Amniotic epithelial cell (primary cell): Measurements from ENCODE around the gene FRAT2.
A peak's percentile ranks its signal among the peaks of the same experiment; 100 is the strongest.

Experiments
- DNase-seq: peaks from one replicate; pipeline ENCODE4 v3.0.0-alpha.2; 2010; ENCODE audit warnings: low read depth

The FRAT2 gene

DNA sequence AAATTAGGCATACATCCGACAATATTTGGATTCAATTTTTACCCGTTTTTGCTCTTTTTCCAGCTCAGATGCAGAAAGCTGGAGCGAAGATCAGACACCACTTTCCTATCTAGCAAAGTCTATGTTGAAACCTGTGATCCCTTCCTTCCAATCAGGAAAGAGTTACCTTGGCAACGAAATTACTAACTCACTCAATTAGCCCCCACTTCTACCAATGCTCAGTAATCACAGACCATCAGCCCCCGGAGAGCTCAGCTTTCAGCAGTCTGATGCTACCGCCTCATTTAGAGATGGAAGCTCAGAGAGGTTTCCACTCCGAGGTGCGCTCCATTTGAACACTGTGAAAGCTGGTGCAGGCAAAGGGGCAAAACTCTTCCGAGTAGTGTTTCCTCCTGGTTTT is 8.8 kb downstream of the FRAT2 start:
- no peak for DNase-seq

DNA sequence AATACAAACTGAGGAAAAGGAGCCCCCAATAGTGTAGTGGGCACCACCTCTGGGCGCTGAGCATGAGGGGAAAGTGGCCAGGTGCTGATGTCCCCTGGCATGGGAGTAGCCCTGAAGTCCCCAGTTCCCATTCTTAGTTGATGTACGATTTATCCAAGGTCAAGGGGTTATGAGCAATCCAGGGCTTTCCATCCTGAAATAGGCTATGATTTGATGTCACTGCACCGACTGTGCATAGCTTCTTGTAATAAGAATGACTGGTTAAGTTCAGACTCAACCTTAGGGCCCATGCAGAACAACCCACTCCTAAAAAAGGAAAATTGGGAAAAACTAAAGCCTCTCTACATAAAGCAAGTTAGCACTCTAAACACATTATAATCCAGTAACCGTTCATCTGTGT is 11.0 kb downstream of the FRAT2 start:
- DNase-seq: no peak

DNA sequence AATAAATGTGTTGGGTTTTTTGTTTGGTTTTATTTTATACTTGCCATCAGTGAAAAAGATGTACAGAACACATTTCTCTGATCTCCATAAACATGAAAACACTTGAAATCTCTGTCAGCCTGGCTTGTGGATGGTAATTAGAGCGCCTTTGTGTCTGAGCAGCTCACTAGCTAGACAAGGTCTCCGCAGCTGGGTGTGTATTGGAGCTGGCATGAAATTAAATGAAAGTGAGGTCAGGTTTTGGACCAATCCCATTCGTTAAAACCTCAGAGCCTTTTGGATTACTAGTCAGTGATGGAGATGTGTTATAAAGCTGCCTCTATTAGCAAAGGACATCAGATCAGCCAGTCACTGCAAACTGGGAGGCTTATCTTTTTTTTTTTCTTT is 12.7 kb downstream of the FRAT2 start:
- no peak for DNase-seq

DNA sequence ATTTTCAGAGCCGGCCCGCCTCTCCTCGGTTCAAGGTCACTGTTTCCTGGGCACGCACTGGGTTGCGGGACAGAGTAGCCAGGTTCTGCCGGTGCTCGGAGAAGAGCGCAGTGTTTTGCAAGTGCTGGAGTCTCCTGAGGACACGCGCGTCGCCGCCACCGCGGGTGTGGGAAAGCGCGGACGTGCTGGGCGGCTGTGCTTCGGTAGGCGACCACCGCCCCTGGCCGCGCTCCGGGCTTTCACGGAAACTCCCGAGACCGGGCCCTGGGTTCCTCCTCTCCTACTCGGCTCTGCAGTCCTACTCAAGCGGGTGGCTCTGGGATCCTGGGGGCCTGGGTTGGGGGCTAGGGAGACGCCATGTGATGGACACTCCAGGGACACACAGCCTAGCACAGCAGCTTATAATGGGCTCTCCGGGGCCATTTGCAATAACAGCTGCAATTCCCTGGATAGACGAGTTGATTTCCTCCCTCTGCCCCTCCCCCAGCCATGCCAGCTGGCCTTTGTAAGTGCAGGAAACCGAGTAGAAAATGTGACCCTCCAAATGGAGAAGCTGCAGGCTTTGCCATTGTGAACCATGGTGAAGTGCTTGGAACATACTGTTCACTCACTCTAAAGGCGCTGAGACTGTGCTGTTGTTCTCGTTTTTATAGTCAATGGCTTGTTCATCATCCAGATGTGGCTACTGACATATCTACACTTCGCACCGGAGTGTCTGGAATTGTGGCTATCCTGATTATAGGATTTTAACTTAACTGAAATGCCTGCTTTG is 13.3 kb downstream of the FRAT2 start:
- DNase-seq: no peak

DNA sequence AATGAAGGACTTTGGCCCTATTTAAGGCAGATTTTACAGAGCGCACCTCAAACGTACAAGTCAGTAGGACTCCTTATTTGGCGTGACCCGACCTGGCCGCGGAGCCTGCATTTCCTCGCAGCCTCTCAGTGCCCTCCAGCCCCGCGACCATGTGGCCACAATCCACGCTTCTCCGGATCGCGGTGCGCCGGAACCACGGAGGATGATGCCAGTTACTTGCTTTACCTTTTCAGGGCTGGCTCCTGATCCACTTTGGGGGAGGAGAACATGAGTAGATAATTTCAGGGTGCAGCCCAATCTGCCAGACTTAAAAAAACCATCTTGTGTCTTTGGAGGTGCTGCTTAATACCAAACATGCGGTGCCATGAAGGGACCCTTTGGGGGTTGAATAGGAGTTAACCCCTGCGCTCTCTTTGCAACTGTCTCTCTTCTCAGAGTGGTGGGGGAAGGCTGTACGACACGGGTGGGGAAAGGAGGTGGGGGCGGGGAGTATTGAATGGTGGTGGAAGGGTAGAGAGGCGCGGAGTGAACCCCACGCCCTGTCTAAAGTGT is 14.0 kb downstream of the FRAT2 start:
- DNase-seq: no peak

DNA sequence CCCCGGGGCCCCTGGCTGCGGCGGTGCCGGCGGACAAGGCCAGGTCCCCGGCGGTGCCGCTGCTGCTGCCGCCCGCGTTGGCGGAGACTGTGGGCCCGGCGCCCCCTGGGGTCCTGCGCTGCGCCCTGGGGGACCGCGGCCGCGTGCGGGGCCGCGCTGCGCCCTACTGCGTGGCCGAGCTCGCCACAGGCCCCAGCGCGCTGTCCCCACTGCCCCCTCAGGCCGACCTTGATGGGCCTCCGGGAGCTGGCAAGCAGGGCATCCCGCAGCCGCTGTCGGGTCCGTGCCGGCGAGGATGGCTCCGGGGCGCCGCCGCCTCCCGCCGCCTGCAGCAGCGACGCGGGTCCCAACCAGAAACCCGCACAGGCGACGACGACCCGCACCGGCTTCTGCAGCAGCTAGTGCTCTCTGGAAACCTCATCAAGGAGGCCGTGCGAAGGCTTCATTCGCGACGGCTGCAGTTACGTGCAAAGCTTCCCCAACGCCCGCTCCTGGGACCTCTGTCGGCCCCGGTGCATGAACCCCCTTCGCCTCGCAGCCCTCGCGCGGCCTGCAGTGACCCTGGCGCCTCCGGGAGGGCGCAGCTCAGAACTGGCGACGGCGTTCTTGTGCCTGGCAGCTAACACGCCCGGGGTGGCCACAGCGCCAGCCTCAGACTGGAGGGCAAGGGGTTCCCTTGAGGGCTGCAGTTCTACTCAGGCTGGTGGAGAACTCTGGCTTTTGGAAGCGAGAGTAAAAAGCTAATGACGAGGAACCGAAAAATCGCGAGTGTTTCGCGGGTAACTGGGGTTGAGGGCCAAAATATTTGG is 14.7 kb downstream of the FRAT2 start:
- no peak for DNase-seq

DNA sequence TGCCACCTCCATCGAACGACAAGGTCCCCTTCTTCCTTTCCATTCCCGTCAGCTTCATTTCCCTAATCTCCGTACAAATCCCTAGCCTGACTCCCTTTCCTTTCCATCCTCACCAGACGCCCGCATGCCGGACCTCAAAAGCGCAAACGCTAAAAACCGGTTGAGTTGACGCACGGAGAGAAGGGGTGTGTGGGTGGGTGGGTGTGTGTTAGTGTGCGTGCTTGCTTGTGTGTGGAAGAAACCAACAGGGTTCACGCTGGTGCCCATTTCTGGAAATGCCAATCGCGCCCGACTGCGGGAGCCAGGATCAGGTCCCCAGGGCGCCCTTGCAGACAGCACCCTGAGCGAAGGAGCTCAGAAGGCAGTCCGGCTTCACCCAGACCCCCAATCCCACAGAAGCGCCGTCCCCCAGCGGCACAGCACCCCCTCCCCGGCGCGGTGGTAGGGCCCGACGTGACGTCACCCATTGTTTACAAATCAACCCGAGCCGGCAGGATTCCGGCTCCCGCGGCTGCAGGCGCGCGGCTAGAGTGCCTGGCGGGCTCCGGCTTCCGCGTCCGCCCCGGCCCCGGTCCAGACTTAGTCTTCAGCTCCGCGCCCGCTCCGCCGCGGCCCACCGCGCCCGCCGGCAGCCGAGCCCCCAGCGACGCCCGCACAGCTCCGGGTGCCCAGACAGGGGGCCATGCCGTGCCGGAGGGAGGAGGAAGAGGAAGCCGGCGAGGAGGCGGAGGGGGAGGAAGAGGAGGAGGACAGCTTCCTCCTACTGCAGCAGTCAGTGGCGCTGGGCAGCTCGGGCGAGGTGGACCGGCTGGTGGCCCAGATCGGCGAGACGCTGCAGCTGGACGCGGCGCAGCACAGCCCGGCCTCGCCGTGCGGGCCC is 15.5 kb downstream of the FRAT2 start, which contains the start of gene FRAT1:
FRAT1 (plus strand) TSS at position 500 of the 880 bp plus-strand sequence; CDS start at position 683, 183 bp downstream.
- peak; percentile 89 for DNase-seq

DNA sequence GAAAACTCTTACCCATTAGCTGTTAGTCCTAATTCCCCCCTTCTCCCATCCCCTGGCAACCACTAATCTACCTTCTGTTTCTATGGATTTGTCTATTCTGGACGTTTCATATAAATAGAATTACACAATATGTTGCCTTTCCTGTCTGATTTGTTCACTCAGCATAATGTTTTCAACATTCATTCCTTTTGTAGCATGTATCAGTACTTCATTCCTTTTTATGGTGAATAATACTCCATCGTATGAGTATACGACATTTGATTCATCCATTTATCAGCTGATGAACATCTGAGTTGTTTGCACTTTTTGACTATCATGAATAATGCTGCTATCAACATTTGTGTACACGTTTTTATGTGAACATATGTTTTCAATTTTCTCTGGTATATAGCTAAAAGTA is 19.9 kb downstream of the FRAT2 start:
- DNase-seq: no peak

DNA sequence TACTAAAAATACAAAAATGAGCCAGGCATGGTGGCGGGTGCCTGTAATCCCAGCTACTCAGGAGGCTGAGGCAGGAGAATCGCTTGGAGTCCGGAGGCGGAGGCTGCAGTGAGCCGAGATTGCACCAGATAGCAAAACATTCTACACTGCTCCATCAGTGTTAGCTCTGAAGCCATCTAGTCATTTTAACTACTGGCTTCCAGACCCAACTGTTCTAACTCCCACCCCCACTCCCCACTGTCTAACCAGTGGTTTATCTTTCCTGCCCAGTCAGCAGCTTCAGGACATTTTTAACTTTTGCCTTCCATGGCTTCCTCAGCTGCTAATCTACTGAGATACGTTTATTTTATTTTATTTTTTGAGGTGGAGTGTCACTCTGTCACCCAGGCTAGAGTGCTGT is 21.6 kb downstream of the FRAT2 start:
- DNase-seq: no peak

DNA sequence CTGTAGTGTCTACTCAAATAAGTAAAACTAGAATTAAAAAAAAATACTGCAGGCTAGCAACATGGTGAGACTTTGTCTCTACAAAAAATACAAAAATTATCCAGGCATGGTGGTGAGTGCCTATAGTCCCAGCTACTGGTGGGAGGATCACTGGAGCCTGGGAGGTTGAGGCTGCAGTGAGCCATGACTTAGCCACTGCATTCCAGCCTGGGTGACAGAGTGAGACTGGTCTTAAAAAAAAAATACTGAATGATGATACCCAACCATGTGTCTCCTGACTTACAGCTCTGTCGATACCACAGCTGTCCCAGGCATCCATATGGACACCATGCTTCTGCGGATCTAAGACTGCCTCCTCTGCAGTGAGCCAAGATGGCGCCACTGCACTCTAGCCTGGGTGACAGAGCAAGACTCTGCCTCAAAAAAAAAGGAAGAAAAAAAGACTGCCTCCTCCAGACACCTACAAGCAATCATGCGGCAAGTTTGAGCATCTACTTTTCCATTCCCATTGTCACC is 23.4 kb downstream of the FRAT2 start:
- DNase-seq: no peak

DNA sequence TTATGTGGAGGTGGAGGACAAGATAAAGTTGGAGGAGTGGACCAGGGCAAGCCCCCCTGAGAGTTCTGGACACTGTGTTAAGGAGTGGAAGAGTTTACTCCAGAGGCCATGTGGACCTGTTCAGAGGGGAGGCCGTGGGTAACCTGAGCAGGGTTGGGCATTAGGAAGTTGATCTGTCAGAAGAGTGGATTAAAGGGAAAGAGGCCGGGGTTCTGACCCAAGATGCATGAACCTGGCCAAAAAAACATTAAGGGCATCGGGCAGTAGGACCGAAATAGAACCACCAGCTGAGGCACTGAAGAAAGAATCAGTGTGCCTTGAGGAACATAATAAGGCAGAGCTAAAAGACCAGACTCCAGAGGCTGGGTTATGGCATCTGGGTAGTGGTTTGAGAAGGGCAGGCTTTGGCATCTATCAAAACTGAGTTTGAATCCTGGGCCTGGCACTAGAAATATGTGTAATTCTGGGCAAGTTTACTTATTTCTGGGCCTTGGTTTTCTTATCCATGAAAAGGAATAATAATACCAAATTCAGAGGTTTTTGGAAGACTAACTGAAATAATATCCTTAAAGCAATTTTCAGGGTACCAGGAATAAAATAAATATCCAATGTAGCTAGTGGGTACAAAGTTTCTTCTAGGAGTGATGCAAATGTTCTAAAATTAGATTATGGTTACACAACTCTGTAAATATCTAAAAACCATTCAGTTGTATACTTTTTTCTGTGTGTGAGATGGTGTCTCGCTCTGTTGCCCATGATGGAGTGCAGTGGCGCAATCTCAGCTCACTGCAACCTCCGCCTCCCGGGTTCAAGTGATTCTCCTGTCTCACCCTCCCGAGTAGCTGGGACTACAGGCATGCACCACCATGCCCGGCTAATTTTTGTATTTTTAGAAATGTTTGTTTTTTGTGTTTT is 26.4 kb downstream of the FRAT2 start:
- DNase-seq: peak; percentile 31

DNA sequence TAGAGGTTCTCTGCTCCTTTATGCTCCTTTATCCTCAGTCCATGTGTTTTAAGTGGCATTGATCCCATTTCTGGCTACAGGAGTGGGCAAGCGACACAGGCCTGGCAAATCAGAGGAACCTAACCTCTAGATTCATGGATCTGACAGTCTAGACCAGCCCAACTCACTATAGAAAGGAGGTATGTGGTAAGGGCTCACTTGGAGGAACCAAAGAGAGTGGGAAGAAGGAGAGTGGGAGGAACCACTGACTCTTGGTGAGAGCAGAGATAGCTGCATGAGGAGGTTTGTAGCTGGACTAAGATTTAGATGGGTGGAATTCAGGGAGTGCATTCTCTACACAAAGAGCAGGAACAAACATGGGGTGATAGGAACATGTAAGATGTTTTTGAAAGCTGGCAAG is 27.1 kb downstream of the FRAT2 start:
- DNase-seq: peak; percentile 73

DNA sequence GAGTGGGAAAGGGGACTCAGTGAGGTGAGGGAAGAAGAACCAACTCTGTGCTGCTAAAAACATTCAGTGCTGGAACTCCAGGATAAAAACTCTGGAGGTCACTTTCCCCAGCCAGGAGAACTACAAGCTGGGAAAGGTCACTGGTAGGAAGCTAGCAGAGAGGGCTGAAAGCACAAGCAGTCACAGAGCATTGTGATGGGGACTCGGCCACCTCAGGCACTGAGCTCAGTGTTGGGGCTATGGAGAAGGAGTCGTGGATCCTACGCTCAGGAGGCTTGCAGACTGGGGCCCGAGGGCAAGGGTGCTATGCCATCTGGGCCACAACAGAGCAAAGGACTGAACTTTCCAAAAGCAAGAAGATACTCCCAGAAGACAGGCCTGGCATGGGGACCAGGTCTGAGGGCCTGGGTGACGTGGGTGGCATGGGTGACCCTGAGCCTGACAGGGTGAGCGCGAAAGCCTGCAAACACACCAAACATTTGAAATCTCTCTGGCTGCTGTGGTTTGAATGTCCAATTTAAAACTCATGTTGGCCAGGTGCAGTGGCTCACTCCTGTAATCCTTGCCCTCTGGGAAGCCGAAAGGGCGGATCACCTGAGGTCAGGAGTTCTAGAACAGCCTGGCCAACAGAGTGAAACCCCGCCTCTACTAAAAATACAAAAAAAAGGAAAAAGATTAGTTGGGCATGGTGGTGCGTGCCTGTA is 32.3 kb downstream of the FRAT2 start:
- no peak for DNase-seq

DNA sequence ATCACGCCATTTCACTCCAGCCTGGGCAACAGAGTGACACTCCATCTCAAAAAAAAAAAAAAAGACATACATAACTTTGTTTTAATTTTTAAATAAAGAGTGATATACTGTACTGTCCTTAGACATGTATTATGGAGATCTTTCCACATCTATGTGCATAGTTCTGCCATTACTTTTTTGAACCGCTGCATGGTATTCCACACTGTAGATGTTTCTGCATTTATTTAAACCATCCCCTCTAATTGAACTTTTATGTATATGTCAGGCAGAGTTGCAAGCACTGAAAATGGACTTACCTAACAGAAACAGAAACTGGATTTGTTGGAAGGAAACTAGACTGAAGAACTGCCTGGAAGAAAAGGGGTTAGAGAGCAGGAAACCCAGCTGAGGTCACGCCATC is 33.5 kb downstream of the FRAT2 start:
- DNase-seq: no peak

DNA sequence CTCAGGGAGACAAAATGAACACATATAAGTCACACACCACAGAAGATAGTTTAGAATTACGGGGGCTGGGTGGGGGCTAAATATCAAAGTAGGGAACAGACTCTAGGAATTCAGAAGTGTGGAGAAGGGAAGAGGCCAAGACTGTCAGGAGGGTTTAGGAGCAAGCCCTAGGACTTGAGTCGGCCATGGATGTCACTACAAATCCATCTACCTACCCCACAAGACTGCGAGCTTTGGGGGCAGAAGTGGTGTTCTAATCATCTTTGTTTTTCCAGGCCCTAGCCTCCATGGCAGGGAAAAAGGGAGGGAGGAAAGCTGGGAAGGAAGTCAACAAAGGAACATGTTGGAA is 36.3 kb downstream of the FRAT2 start:
- DNase-seq: no peak

DNA sequence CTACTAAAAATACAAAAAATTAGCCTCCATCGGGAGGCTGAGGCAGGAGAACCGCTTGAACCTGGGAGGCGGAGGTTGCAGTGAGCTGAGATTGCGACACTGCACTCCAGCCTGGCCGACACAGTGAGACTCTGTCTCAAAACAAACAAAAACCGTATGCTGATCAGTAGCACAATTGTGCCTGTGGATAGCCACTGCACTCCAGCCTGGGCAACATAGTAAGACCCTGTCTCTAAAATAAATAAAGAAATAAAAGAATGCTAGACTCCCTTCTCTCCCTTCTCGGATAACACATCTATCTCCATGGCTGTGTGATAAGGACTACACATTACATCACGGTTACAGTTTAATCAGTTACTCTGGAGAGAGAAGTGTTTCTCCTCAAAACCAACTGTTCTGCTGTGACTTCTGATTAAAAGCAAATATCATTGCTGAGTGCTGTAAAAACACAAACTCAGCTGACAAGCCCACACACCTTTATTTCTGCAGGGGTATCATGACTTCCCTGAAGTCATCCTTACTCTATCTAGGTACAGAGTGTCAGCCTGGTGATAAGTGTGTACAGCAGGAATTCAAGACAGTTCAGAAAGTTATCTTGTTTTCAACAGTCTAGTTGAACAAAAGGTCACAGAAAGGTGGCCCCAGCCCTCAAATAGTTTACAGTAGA is 36.8 kb downstream of the FRAT2 start:
- DNase-seq: peak; percentile 92

DNA sequence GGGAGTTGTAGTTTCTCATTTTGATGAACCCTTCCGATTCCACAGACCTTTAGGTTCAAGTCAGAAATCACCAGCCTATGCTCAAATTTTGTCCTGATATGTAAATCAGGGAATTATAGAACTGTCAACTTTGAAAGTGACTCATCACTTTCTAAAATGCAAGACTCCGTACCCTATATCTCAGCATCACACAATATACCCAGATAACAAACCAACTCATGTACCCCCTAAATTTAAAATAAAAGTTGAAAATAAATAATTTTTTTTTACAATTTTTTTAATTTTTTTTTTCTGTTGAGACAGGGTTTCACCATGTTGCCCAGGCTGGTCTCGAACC is 41.7 kb downstream of the FRAT2 start:
- no peak for DNase-seq

DNA sequence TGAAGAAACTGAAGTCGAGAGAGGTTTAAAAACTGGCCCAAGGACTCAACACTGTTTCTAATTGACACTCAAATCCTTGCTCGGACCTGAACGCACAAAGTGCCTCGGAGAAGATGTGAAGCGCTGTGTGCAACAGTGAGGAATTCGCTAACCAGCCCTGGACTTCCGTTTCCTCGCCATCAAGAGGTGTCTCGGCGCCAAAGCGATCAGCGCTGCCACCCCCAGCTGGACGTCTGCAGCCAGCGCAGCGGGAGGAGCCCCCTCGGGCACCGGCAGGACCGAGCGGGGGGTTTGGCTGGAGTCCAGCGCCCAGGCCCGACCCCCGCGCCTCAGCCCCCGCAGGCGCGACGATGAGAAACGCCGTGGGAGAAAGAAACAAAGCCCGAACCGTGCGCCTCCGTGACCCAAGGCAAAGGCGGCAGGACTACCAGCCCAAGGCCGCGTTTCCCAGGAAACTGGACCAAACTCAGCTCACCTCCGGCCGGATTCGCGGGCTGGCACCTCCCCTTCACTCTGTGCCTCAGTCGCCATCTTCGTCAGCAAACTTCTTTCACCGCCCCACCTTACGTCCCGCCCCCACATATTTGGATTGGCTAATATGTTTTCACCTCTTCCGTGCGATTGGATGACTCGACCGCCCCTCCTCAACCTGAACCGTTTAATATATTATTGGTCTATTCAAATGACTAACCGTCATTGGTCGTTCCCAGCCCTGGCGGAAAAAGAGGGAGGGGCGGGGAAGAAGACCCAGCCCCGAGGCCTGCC is 42.2 kb downstream of the FRAT2 start, which contains the start of gene ARHGAP19:
ARHGAP19 (minus strand) TSS at position 541 of the 765 bp plus-strand sequence; CDS start at position 531, 10 bp downstream.
- peak; percentile 98 for DNase-seq
